ENCODE measurements around the gene SPAAR. TPM values are rescaled to one million over a fixed set of nuclear protein-coding genes. Genes with fewer than 3 reads are reported as not detected.
"Not testable (repeated sequence)": the region's sequence is repeated elsewhere in the genome, so short reads cannot be mapped to it uniquely, and the experiment has no call there.

The SPAAR gene
- total RNA-seq, 1 experiment from 2014 or later = not detected

DNA sequence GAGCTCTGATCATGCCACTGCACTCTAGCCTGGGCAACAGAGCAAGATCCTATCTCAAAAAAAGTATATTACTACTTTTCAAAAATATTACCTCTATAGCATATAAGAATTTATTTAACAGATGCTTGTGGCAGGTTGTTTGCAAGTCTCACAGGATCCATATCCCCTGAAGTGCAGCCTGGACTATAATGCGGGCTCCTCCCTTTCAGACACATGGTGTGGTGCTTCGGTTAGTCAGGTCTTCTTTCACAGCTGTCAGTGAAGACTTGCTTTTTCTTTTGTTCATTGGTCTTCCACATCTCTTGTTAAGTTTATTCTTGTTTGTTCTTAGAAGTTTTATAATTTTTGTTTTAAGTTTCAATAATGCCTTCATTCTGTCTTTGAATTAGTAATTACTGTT lies 12.7 kb upstream of the SPAAR start:
- DNase-seq (ENCODE audit: low read depth, low spot score) (no peak), ATAC-seq (no peak)
- H3K4me1 ChIP-seq (ENCODE audit: control insufficient read depth, insufficient read depth, low read length) = no peaks in the 10 kb centered on the region
- H3K9me3 ChIP-seq (ENCODE audit: control insufficient read depth, insufficient read depth, low read depth, low read length) = no peaks in the 10 kb centered on the region
- H3K27ac ChIP-seq (ENCODE audit: low read length) = no peak overlapping the region
- H3K27me3 ChIP-seq (ENCODE audit: control insufficient read depth, insufficient read depth, low read length) = peaks cover 4% of the 10 kb centered on the region; the same call in 1 of the 2 replicates
- intact Hi-C loops (cut with micrococcal nuclease; ENCODE audit: unreplicated experiment) (no loop called here), in situ Hi-C loops (cut with HindIII; ENCODE audit: low pct_unique_long_range_greater_than_20kb, low sequenced_read_pairs) (no loop called here)
- BruUV-seq (replicated peaks) = no TSS peak
- CTCF ChIA-PET = no interaction called here
- POLR2A ChIA-PET = no interaction called here
- H3K4me3 ChIP-seq (ENCODE audit: low read depth in 2 of 2, low read length in 2 of 2) = no peak overlapping the region
- TF ChIP-seq, protein P1, sequence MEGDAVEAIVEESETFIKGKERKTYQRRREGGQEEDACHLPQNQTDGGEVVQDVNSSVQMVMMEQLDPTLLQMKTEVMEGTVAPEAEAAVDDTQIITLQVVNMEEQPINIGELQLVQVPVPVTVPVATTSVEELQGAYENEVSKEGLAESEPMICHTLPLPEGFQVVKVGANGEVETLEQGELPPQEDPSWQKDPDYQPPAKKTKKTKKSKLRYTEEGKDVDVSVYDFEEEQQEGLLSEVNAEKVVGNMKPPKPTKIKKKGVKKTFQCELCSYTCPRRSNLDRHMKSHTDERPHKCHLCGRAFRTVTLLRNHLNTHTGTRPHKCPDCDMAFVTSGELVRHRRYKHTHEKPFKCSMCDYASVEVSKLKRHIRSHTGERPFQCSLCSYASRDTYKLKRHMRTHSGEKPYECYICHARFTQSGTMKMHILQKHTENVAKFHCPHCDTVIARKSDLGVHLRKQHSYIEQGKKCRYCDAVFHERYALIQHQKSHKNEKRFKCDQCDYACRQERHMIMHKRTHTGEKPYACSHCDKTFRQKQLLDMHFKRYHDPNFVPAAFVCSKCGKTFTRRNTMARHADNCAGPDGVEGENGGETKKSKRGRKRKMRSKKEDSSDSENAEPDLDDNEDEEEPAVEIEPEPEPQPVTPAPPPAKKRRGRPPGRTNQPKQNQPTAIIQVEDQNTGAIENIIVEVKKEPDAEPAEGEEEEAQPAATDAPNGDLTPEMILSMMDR (IDR thresholded peaks at IDR 0.05) = no peak
- TF ChIP-seq SIN3A (IDR thresholded peaks at IDR 0.05; ENCODE audit: borderline replicate concordance, insufficient read depth, low read depth, low read length) (no peak), POLR2AphosphoS5 (IDR thresholded peaks at IDR 0.05; ENCODE audit: low read depth, low read length) (no peak), TCF7L2 (IDR thresholded peaks at IDR 0.05; ENCODE audit: low read depth, low read length) (no peak)
- TF ChIP-seq, protein P2, sequence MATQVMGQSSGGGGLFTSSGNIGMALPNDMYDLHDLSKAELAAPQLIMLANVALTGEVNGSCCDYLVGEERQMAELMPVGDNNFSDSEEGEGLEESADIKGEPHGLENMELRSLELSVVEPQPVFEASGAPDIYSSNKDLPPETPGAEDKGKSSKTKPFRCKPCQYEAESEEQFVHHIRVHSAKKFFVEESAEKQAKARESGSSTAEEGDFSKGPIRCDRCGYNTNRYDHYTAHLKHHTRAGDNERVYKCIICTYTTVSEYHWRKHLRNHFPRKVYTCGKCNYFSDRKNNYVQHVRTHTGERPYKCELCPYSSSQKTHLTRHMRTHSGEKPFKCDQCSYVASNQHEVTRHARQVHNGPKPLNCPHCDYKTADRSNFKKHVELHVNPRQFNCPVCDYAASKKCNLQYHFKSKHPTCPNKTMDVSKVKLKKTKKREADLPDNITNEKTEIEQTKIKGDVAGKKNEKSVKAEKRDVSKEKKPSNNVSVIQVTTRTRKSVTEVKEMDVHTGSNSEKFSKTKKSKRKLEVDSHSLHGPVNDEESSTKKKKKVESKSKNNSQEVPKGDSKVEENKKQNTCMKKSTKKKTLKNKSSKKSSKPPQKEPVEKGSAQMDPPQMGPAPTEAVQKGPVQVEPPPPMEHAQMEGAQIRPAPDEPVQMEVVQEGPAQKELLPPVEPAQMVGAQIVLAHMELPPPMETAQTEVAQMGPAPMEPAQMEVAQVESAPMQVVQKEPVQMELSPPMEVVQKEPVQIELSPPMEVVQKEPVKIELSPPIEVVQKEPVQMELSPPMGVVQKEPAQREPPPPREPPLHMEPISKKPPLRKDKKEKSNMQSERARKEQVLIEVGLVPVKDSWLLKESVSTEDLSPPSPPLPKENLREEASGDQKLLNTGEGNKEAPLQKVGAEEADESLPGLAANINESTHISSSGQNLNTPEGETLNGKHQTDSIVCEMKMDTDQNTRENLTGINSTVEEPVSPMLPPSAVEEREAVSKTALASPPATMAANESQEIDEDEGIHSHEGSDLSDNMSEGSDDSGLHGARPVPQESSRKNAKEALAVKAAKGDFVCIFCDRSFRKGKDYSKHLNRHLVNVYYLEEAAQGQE (IDR thresholded peaks at IDR 0.05; ENCODE audit: insufficient read depth in 1 of 2, low read depth in 2 of 2, low read length in 1 of 2) = no peak
- H3K36me3 ChIP-seq (ENCODE audit: control insufficient read depth, insufficient read depth, low read length) = no peaks in the 10 kb centered on the region

DNA sequence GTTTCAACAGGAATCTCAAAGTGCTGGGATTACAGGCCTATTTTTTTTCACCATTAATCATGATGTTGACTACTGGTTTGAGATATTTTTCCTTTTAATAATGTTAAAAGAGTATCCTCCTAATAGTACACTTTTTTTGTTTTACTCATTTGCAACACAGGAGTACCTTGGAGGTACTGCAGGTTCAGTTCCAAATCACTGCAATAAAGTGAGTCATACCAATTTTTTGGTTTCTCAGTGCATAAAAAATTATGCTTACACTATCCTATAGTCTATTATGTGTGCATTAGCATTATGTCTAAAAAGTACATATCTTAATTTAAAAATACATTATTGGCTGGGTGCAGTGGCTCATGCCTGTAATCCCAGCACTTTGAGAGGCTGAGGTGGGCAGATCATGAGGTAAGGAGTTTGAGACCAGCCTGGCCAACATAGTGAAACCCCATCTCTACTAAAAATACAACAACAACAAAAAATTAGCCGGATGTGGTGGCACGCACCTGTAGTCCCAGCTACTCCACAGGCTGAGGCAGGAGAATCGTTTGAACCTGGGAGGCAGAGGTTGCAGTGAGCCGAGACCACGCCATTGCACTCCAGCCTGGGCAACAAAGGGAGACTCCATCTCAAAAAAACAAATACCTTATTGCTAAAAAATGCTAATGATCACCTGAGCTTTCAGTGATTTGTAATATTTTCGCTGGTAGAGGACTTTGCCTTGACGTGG lies 11.8 kb upstream of the SPAAR start:
- H3K4me1 ChIP-seq (ENCODE audit: control insufficient read depth, insufficient read depth, low read length); ATAC-seq; intact Hi-C loops (cut with micrococcal nuclease; ENCODE audit: unreplicated experiment); BruUV-seq (replicated peaks); H3K27ac ChIP-seq (ENCODE audit: low read length); in situ Hi-C loops (cut with HindIII; ENCODE audit: low pct_unique_long_range_greater_than_20kb, low sequenced_read_pairs); H3K27me3 ChIP-seq (ENCODE audit: control insufficient read depth, insufficient read depth, low read length); POLR2A ChIA-PET; H3K4me3 ChIP-seq (ENCODE audit: low read depth in 2 of 2, low read length in 2 of 2); H3K36me3 ChIP-seq (ENCODE audit: control insufficient read depth, insufficient read depth, low read length); H3K9me3 ChIP-seq (ENCODE audit: control insufficient read depth, insufficient read depth, low read depth, low read length); DNase-seq (ENCODE audit: low read depth, low spot score): not testable (repeated sequence)
- CTCF ChIA-PET = interaction anchor here (1.4 kb wide), 1 partner anchor 14 kb away, joined by 3 read pairs; no protein-coding TSS in a partner anchor

DNA sequence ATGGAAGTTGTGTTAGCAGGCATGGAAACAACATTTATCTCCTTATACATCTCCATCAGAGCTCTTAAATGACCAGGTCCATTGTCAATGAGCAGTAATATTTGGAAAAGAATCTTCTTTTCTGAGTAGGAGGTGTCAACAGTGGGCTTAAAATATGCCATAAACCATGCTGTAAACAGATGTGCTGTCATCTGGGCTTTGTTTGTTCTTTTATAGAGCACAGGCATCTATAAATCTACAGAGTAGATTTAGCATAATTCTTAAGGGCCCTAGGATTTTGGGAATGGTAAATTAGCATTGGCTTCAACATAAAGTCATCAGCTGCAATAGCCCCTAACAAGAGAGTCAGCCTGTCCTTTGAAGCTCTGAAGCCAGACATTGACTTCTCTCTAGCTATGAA lies 11.0 kb upstream of the SPAAR start:
- Histone ChIP-seq H3K9me3 (ENCODE audit: control insufficient read depth, insufficient read depth, low read depth, low read length) (no peaks in the 10 kb centered on the region), H3K4me3 (ENCODE audit: low read depth in 2 of 2, low read length in 2 of 2) (no peak overlapping the region), H3K36me3 (ENCODE audit: control insufficient read depth, insufficient read depth, low read length) (no peaks in the 10 kb centered on the region), H3K4me1 (ENCODE audit: control insufficient read depth, insufficient read depth, low read length) (peaks cover 10% of the 10 kb centered on the region), H3K27ac (ENCODE audit: low read length) (no peak overlapping the region), H3K27me3 (ENCODE audit: control insufficient read depth, insufficient read depth, low read length) (0 out of 2 replicates have a peak, but pooled peaks cover 2% of the 10 kb centered on the region)
- DNase-seq (ENCODE audit: low read depth, low spot score) (no peak), ATAC-seq (no peak)
- CTCF ChIA-PET = interaction anchor here (0.7 to 1.4 kb wide), 2 partner anchors 13 to 142 kb away, joined by 3 read pairs; no protein-coding TSS in a partner anchor
- BruUV-seq (replicated peaks) = no TSS peak
- intact Hi-C loops (cut with micrococcal nuclease; ENCODE audit: unreplicated experiment) = no loop called here
- POLR2A ChIA-PET = no interaction called here
- in situ Hi-C loops (cut with HindIII; ENCODE audit: low pct_unique_long_range_greater_than_20kb, low sequenced_read_pairs) = no loop called here
- TF ChIP-seq POLR2AphosphoS5 (IDR thresholded peaks at IDR 0.05; ENCODE audit: low read depth, low read length) = no peak
- TF ChIP-seq TCF7L2 (IDR thresholded peaks at IDR 0.05; ENCODE audit: low read depth, low read length) = no peak
- TF ChIP-seq, protein P1 (IDR thresholded peaks at IDR 0.05) = no peak
- TF ChIP-seq, protein P2 (IDR thresholded peaks at IDR 0.05; ENCODE audit: insufficient read depth in 1 of 2, low read depth in 2 of 2, low read length in 1 of 2) = no peak

Data from Panc1 (cell line).